Cardiac muscle cell (in vitro differentiated cells and primary cell): Measurements from ENCODE around the gene CYB561D1. TPM values are rescaled to one million over a fixed set of nuclear protein-coding genes. Genes with fewer than 3 reads are reported as not detected.

Experiments used
- DNase-seq, 2 donors: peaks; one replicate each; pipeline versions ENCODE4 v3.0.0 to v3.0.0-alpha.2; 2010 to 2017; ENCODE audit warnings: low read depth in 1 of 2, low spot score in 1 of 2
- H3K27ac ChIP-seq: fragments of 200-600 bp; sonication (generic); 2 replicates; pipeline ENCODE4 v1.5.1; 2016
- H3K27me3 ChIP-seq: fragments of 200-600 bp; sonication (generic); 2 replicates; pipeline ENCODE4 v1.6.0; 2016; ENCODE audit warnings: control low read depth
- H3K36me3 ChIP-seq: fragments of 200-600 bp; sonication (generic); 2 replicates; pipeline ENCODE4 v1.5.1; 2016; ENCODE audit warnings: control low read depth
- H3K4me1 ChIP-seq: fragments of 200-600 bp; sonication (generic); 2 replicates; pipeline ENCODE4 v1.8.1; 2017; ENCODE audit warnings: low read depth, mild to moderate bottlenecking, mixed run types
- H3K4me3 ChIP-seq: fragments of 200-600 bp; sonication (generic); 2 replicates; pipeline ENCODE4 v1.5.1; 2016; ENCODE audit warnings: mild to moderate bottlenecking
- H3K9me3 ChIP-seq: fragments of 200-600 bp; sonication (generic); 2 replicates; pipeline ENCODE4 v1.5.1; 2017; ENCODE audit warnings: low read depth, mild to moderate bottlenecking, control low read depth
- polyA plus RNA-seq: library from polyadenylated mRNA; unstranded; fragments of >200 nt; fragmentation: Nextera tagmentation; extraction: Ambion mirVana; gene quantifications from 2 replicates; pipeline ENCODE4 v1.2.1, GENCODE V29; 2016
- total RNA-seq: library from RNA; depleted of rRNA; stranded (reverse); fragments of >200 nt; gene quantifications from 2 replicates; pipeline ENCODE4 v1.2.3, GENCODE V29; 2016
- TF ChIP-seq, protein P1 (sequence below): IDR thresholded peaks from 2 replicates; pipeline ENCODE4 v1.5.1; 2012; ENCODE audit warnings: low read depth, mild to moderate bottlenecking, low read length

The CYB561D1 gene
- total and polyA plus RNA-seq, 2 experiments from 2014 or later: 5.3 to 6.6 TPM

DNA sequence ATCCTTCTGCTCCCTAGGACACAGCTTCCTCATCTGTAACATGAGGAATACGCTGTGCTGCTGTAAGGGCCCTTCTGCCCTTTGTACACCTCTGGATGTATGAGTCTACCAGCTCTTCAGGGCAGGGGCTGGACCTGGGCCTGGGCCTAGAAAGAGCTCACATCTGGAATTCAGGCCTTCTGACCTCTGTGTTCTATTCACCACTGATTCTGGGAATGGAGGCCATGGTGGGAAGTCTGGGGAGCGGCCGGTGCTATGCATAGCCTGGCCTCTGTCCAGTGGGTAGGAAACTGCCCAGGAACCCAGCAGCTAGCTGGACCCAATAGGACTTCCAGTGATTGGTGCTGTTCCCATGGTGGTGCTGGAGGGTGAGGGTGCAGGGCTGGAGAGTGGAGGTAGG is 34.8 kb downstream of the CYB561D1 start:
- peaks cover 4% of the 10 kb centered on the region for H3K4me1 ChIP-seq
- peaks cover 3% of the 10 kb centered on the region for H3K27me3 ChIP-seq
- TF ChIP-seq, protein P1, sequence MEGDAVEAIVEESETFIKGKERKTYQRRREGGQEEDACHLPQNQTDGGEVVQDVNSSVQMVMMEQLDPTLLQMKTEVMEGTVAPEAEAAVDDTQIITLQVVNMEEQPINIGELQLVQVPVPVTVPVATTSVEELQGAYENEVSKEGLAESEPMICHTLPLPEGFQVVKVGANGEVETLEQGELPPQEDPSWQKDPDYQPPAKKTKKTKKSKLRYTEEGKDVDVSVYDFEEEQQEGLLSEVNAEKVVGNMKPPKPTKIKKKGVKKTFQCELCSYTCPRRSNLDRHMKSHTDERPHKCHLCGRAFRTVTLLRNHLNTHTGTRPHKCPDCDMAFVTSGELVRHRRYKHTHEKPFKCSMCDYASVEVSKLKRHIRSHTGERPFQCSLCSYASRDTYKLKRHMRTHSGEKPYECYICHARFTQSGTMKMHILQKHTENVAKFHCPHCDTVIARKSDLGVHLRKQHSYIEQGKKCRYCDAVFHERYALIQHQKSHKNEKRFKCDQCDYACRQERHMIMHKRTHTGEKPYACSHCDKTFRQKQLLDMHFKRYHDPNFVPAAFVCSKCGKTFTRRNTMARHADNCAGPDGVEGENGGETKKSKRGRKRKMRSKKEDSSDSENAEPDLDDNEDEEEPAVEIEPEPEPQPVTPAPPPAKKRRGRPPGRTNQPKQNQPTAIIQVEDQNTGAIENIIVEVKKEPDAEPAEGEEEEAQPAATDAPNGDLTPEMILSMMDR: no peak
- H3K36me3 ChIP-seq: no peaks in the 10 kb centered on the region
- DNase-seq: no peak
- no peaks in the 10 kb centered on the region for H3K9me3 ChIP-seq
- no peak overlapping the region for H3K4me3 ChIP-seq
- no peak overlapping the region for H3K27ac ChIP-seq

DNA sequence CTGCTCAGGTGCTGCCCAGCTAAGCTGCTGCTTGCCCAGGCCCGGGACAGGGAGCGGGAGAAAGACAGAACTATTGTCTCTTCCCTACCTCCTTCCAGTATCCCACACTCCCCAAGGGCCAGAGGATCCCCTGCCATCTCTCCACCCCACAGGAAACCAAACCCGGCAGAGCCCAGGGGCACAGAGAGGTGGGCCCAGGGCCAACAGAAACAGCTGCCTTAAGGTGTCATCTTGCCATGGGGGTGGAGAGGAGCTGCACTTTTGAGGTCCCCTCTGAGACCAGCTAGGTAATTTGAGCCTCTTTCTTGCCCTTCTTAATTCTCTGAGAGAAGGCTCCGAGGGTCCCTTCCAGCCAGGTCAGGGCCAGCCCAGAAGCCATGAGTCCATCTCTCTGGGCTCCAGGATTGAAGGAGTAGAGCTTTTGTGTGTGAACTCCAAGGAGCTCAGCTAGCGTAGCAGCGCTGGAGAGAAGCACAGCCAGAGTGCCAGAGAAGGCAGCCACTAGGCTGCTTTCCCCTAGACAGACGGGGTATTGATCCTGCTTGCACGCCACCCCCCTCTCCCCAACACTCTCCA is 36.1 kb downstream of the CYB561D1 start:
- Histone ChIP-seq H3K36me3 (no peaks in the 10 kb centered on the region), H3K27me3 (peaks cover 3% of the 10 kb centered on the region), H3K27ac (no peak overlapping the region), H3K9me3 (no peaks in the 10 kb centered on the region), H3K4me1 (peaks cover 4% of the 10 kb centered on the region), H3K4me3 (no peak overlapping the region)
- DNase-seq: no peak
- TF ChIP-seq, protein P1: no peak

DNA sequence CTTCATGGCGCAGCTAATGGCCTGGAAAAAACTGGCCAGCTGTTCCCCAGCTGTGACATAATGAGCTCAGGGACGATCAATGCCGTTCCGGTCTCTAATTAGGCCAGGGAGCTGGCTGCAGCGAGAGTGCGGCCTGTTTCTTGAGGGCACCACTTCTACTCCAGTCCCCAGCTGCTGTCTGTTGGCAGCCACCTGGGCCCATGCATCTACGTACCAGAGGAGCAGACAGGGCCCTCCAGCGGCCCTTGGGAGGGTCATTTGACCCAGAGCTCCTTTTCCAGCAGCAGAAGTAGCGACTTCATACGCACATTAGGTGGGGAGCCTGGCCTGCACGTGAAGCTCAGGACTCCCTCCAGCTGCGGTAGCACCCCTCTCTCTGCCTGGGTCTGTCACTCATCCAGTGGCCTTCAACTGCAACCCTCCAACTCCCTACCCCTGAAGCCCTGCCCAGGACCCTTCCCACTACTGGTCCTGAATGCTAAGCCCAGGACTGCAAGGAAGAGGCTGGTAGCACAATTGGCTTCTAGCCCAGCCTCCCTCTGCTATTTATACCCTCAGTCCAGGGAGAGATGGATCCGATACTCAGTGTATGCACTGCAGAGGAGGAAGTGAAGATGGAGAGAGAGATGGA is 36.7 kb downstream of the CYB561D1 start:
- H3K4me1 ChIP-seq: peaks cover 8% of the 10 kb centered on the region
- no peak overlapping the region for H3K27ac ChIP-seq

DNA sequence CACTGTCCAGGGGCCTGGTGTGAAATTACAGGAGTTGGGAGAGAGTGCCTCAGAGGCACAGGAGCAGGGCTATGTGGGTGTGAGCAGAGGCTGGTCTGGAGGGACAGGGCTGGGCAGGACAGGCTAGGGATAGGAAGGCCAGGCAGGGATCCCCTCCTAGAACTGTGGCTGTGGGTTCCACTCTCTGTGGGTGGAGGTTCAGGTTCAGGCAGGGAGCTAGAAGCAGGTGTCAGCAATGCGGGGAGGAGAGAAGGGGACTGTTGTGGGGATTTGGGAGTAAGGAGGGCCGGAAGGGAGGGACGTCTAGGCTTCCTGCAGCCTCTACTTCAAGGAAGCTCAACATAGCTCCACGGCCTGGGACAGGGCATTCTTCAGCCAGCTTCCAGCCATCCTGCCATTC is 37.5 kb downstream of the CYB561D1 start:
- Histone ChIP-seq H3K4me1 (peaks cover 16% of the 10 kb centered on the region), H3K36me3 (no peaks in the 10 kb centered on the region), H3K27ac (no peak overlapping the region), H3K4me3 (no peak overlapping the region), H3K27me3 (no peaks in the 10 kb centered on the region), H3K9me3 (no peaks in the 10 kb centered on the region)
- TF ChIP-seq, protein P1: no peak
- no peak for DNase-seq

More for the DNA sequence above, 36.7 kb downstream of the CYB561D1 start:
- TF ChIP-seq, protein P1: no peak
- Histone ChIP-seq H3K9me3 (no peaks in the 10 kb centered on the region), H3K4me3 (no peak overlapping the region), H3K36me3 (no peaks in the 10 kb centered on the region), H3K27me3 (peaks cover 3% of the 10 kb centered on the region)
- no peak for DNase-seq

DNA sequence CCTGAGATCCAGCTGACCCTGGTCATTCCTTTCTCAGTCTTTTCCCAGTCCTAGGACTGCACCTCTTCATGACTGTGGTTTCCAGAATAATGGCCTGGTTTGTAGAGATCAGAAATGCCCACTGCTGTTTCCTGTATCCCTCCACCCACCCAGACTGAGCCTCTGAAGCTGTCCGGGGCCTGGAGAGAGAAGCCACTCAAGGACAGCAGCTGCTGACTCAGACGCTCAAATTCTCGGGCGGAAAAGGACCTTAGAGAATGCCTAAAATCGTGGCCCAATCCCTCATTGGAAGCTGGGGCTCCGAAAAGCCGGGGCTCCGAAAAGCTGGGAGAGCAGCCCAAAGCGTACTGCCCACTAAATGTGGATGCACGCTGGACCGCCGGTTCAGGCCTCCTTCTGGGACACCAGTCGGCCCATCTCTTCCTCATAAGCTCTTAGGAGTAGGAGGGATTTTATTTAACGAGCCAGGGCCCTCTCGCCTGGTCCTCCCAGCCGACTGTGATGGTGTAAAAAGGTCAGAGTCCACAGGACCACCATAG is 38.0 kb downstream of the CYB561D1 start:
- peaks cover 20% of the 10 kb centered on the region for H3K4me1 ChIP-seq
- no peak overlapping the region for H3K4me3 ChIP-seq
- no peaks in the 10 kb centered on the region for H3K27me3 ChIP-seq
- H3K36me3 ChIP-seq: no peaks in the 10 kb centered on the region
- no peaks in the 10 kb centered on the region for H3K9me3 ChIP-seq
- H3K27ac ChIP-seq: no peak overlapping the region
- no peak for DNase-seq
- TF ChIP-seq, protein P1: no peak
